Mononuclear cell (primary cell): ENCODE measurements around the gene PPP1R12B. TPM values are rescaled to one million over a fixed set of nuclear protein-coding genes. Genes with fewer than 3 reads are reported as not detected.

Source experiments
- H3K27me3 ChIP-seq: 2 replicates; pipeline ENCODE4 v1.6.0; 2011; ENCODE audit warnings: low read length, control low read depth; ENCODE audit not compliant: insufficient read depth
- H3K4me1 ChIP-seq: 2 replicates; pipeline ENCODE4 v1.5.1; 2011; ENCODE audit warnings: mild to moderate bottlenecking, low read length, control low read depth; ENCODE audit not compliant: insufficient read depth
- H3K4me3 ChIP-seq: 2 replicates; pipeline ENCODE4 v1.5.1; 2011; ENCODE audit warnings: mild to moderate bottlenecking, low read length, moderate library complexity
- H3K9me3 ChIP-seq: 2 replicates; pipeline ENCODE4 v1.5.1; 2011; ENCODE audit warnings: low read depth, mild to moderate bottlenecking, control low read depth, low read length
- total RNA-seq: library from RNA; depleted of rRNA; stranded (reverse); fragments of >200 nt; gene quantifications from one replicate; pipeline ENCODE4 v1.2.3, GENCODE V29; 2012

PPP1R12B gene
- total RNA-seq = 22.4 TPM

GRCh38 chr1:202348509-202349205 is at the start of gene PPP1R12B:
Gene PPP1R12B (plus strand): TSS chr1:202348699. CDS start chr1:202348852, 153 bp downstream.
- no peaks in the 10 kb centered on the region for H3K27me3 ChIP-seq
- peaks cover 33% of the 10 kb centered on the region for H3K4me1 ChIP-seq
- H3K4me3 ChIP-seq = peak within 1 kb of the TSS; percentile 95
- H3K9me3 ChIP-seq = no peaks in the 10 kb centered on the region

GRCh38 chr1:202302166-202302565 is 46.3 kb upstream of the PPP1R12B start:
- Histone ChIP-seq H3K27me3 (no peaks in the 10 kb centered on the region), H3K4me3 (no peak overlapping the region), H3K9me3 (no peaks in the 10 kb centered on the region), H3K4me1 (no peaks in the 10 kb centered on the region)

DNA sequence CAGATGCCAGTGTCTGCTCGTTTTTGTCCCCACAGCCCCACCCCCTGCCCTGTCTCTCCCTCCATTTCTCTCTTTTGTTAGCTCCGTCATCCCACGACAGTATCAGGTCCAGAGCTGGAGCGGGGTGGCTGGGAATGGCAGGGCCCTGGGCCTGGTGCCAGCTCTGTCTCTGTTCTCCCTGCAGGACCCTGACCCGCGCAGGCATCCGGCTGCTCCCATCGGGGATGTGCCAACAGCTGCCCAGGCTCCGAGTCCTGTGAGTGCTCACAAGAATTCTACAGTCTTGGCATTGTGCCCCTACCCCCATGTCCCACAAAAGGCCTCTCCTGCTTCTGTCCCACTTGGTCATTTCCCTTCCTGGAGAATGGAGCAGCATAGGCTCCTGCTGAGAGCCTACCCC is 44.1 kb upstream of the PPP1R12B start:
- Histone ChIP-seq H3K4me1 (no peaks in the 10 kb centered on the region), H3K27me3 (no peaks in the 10 kb centered on the region), H3K4me3 (no peak overlapping the region), H3K9me3 (no peaks in the 10 kb centered on the region)

GRCh38 chr1:202305168-202305567 is 43.3 kb upstream of the PPP1R12B start:
- Histone ChIP-seq H3K4me3 (no peak overlapping the region), H3K9me3 (no peaks in the 10 kb centered on the region), H3K27me3 (no peaks in the 10 kb centered on the region), H3K4me1 (no peaks in the 10 kb centered on the region)

DNA sequence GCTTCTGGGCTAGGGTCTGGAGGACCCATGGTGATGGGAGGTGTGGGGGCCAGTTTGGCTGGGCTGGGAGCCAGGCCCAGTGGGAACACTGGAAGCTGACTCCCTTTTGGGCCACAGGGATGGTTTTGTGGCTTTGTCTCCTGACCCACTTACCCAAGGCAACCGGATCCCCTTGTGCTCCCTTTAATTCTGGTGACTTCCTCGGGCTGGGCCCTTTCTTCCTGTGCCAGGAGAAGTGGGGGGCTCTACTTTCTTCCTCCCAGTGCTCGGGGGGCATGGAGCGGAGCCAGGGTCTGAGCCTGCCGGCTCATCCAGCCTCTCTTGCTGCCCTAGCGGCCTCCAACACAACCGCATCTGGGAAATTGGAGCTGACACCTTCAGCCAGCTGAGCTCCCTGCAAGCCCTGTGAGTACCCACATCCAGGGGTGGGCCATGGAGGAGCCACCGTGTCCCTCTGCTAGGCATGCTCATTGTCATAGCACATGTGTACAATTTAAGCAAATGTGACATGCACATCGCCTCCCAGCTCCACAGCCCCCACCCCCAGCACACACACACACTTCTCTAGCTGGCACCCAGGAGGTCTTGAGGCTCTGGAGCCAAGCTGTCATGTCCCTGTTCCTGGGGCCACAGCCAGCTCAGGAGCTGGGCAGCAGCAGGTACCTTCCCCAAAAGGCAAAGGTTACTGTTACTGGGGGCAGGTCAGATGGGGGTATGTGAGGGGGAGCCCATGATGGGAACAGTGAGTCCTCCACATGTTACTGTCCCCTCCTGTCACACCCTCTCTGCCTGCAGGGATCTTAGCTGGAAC is 41.8 kb upstream of the PPP1R12B start:
- Histone ChIP-seq H3K4me3 (no peak overlapping the region), H3K27me3 (no peaks in the 10 kb centered on the region), H3K9me3 (no peaks in the 10 kb centered on the region), H3K4me1 (no peaks in the 10 kb centered on the region)

DNA sequence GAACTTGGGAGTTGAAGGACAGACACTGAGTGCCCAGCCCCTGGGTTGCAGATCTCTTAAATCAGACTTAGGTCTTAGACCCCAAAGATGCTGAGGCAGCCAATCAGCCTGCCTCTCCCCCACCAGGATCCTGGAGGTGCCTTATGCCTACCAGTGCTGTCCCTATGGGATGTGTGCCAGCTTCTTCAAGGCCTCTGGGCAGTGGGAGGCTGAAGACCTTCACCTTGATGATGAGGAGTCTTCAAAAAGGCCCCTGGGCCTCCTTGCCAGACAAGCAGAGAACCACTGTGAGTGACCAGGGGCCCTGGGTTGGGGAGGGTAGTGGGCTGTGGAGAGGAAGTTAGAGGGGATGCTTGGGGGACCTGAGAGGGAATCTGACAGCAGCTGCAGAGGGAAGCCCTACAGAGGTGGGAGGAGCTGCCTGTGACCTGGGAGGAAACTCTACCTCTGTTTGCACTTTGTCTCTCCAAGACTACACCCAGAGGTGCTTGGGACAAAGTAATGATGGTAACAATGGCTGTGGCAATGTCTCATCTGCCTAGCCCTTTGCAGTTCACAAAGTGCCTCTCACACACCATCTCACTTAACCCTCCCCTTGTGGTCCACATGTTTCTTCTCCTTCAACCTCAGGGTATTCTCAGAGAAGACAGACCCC is 38.3 kb upstream of the PPP1R12B start:
- Histone ChIP-seq H3K4me3 (no peak overlapping the region), H3K27me3 (no peaks in the 10 kb centered on the region), H3K4me1 (no peaks in the 10 kb centered on the region), H3K9me3 (no peaks in the 10 kb centered on the region)

- no peaks in the 10 kb centered on the region for H3K27me3 ChIP-seq
- no peak overlapping the region for H3K4me3 ChIP-seq
- H3K9me3 ChIP-seq = no peaks in the 10 kb centered on the region
- no peaks in the 10 kb centered on the region for H3K4me1 ChIP-seq
These were observed 37.8 kb upstream of the PPP1R12B start for GRCh38 chr1:202310746-202311145.

DNA sequence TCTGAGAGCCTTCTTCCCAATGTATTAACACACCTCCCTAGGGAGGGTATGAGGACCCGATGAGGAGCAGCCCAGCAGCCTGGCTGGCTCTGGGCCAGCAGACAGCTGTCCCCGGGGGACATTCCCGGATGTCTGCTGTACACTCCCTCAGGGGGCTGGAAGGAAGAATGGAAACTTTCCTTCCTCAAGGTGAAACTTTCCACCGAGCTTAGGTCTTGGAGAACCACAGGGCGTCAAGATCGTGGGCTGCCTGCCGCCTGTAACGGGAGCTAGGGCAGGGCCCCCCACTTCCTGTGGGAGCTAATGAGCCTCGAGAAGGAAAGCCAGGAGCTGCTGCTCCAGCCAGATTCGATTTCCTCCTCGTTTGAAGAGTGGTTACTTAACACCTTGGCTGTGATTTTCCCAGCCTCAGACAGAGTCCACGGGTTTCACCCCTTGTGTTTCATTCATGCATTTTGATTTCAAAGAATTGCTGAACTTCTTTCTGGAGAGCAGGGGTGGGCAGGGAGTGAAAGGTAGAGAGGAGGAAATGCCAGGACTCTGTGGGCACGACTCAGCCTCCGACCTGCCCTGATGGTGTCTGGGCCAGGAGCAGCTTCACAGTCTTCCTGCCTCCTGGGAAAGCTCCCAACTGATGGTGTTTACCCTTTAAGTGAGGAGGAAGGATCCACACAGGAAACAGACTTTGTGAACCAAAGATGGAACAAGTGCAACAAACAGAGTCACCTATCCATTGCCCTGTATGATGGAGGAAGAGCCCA is 36.4 kb upstream of the PPP1R12B start:
- no peaks in the 10 kb centered on the region for H3K9me3 ChIP-seq
- no peaks in the 10 kb centered on the region for H3K27me3 ChIP-seq
- no peaks in the 10 kb centered on the region for H3K4me1 ChIP-seq
- H3K4me3 ChIP-seq = no peak overlapping the region

- Histone ChIP-seq H3K9me3 (no peaks in the 10 kb centered on the region), H3K27me3 (no peaks in the 10 kb centered on the region), H3K4me1 (no peaks in the 10 kb centered on the region)
These were observed 32.8 kb upstream of the PPP1R12B start for GRCh38 chr1:202315576-202316168.

GRCh38 chr1:202316186-202316585 is 32.3 kb upstream of the PPP1R12B start:
- no peaks in the 10 kb centered on the region for H3K9me3 ChIP-seq
- no peak overlapping the region for H3K4me3 ChIP-seq
- no peaks in the 10 kb centered on the region for H3K27me3 ChIP-seq
- H3K4me1 ChIP-seq = no peaks in the 10 kb centered on the region

More at GRCh38 chr1:202315576-202316168, 32.8 kb upstream of the PPP1R12B start:
- no peak overlapping the region for H3K4me3 ChIP-seq

DNA sequence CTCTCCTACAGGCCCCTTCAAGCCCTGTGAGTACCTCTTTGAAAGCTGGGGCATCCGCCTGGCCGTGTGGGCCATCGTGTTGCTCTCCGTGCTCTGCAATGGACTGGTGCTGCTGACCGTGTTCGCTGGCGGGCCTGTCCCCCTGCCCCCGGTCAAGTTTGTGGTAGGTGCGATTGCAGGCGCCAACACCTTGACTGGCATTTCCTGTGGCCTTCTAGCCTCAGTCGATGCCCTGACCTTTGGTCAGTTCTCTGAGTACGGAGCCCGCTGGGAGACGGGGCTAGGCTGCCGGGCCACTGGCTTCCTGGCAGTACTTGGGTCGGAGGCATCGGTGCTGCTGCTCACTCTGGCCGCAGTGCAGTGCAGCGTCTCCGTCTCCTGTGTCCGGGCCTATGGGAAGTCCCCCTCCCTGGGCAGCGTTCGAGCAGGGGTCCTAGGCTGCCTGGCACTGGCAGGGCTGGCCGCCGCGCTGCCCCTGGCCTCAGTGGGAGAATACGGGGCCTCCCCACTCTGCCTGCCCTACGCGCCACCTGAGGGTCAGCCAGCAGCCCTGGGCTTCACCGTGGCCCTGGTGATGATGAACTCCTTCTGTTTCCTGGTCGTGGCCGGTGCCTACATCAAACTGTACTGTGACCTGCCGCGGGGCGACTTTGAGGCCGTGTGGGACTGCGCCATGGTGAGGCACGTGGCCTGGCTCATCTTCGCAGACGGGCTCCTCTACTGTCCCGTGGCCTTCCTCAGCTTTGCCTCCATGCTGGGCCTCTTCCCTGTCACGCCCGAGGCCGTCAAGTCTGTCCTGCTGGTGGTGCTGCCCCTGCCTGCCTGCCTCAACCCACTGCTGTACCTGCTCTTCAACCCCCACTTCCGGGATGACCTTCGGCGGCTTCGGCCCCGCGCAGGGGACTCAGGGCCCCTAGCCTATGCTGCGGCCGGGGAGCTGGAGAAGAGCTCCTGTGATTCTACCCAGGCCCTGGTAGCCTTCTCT is 30.3 kb upstream of the PPP1R12B start:
- Histone ChIP-seq H3K4me1 (no peaks in the 10 kb centered on the region), H3K9me3 (no peaks in the 10 kb centered on the region), H3K27me3 (no peaks in the 10 kb centered on the region), H3K4me3 (no peak overlapping the region)

- Histone ChIP-seq H3K27me3 (no peaks in the 10 kb centered on the region), H3K4me3 (no peak overlapping the region), H3K4me1 (no peaks in the 10 kb centered on the region), H3K9me3 (no peaks in the 10 kb centered on the region)
These were observed 29.0 kb upstream of the PPP1R12B start for GRCh38 chr1:202319381-202320080.

DNA sequence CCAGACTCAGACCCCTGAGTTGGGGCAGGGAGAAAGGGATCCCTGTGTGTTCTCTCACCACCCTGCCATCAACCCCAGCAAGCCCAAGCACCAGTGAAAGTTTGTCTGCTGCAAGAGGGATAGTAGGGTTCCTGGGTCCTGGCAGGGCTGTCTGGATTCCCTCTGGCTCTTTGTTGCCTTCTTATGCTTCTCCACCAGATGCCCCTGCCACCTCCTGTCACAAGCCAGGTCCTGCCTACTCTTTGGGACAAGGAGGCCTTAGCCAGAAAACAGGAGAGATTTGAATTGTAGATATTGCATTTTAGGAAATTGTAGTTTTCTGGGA is 28.5 kb upstream of the PPP1R12B start:
- Histone ChIP-seq H3K9me3 (no peaks in the 10 kb centered on the region), H3K4me1 (no peaks in the 10 kb centered on the region), H3K27me3 (no peaks in the 10 kb centered on the region), H3K4me3 (no peak overlapping the region)
